Measurements from ENCODE around the gene NEUROD1.

Gene NEUROD1

GRCh38 chr2:181658444-181658843 lies 21.9 kb downstream of the NEUROD1 start:
- in situ Hi-C loops (cut with MboI; ENCODE audit: low sequenced_read_pairs, unreplicated experiment): no loop called here

GRCh38 chr2:181657379-181657778 lies 22.9 kb downstream of the NEUROD1 start:
- no peak for DNase-seq (ENCODE audit: low spot score)
- in situ Hi-C loops (cut with MboI; ENCODE audit: low sequenced_read_pairs, unreplicated experiment): no loop called here
- no peak for TF ChIP-seq CTCF (IDR thresholded peaks at IDR 0.05; ENCODE audit: borderline replicate concordance, control extremely low read depth, extremely low read depth, insufficient read depth, missing control alignments)

More at GRCh38 chr2:181658444-181658843, 21.9 kb downstream of the NEUROD1 start:
- TF ChIP-seq CTCF (IDR thresholded peaks at IDR 0.05; ENCODE audit: borderline replicate concordance, control extremely low read depth, extremely low read depth, insufficient read depth, missing control alignments): no peak
- DNase-seq (ENCODE audit: low spot score): no peak

GRCh38 chr2:181656450-181657291 lies 23.6 kb downstream of the NEUROD1 start, which contains the start of gene CERKL:
Gene CERKL (minus strand): TSS chr2:181657105. CDS start chr2:181657006, 99 bp downstream.
- in situ Hi-C loops (cut with MboI; ENCODE audit: low sequenced_read_pairs, unreplicated experiment): no loop called here
- peak; percentile 77 for DNase-seq (ENCODE audit: low spot score)
- TF ChIP-seq CTCF (IDR thresholded peaks at IDR 0.05; ENCODE audit: borderline replicate concordance, control extremely low read depth, extremely low read depth, insufficient read depth, missing control alignments): no peak

GRCh38 chr2:181655519-181655918 lies 24.8 kb downstream of the NEUROD1 start:
- in situ Hi-C loops (cut with MboI; ENCODE audit: low sequenced_read_pairs, unreplicated experiment): no loop called here
- no peak for TF ChIP-seq CTCF (IDR thresholded peaks at IDR 0.05; ENCODE audit: borderline replicate concordance, control extremely low read depth, extremely low read depth, insufficient read depth, missing control alignments)
- no peak for DNase-seq (ENCODE audit: low spot score)

GRCh38 chr2:181649436-181649979 lies 30.8 kb downstream of the NEUROD1 start:
- TF ChIP-seq CTCF (IDR thresholded peaks at IDR 0.05; ENCODE audit: borderline replicate concordance, control extremely low read depth, extremely low read depth, insufficient read depth, missing control alignments): no peak
- in situ Hi-C loops (cut with MboI; ENCODE audit: low sequenced_read_pairs, unreplicated experiment): no loop called here
- no peak for DNase-seq (ENCODE audit: low spot score)

GRCh38 chr2:181648478-181649155 lies 31.7 kb downstream of the NEUROD1 start:
- in situ Hi-C loops (cut with MboI; ENCODE audit: low sequenced_read_pairs, unreplicated experiment): no loop called here
- no peak for TF ChIP-seq CTCF (IDR thresholded peaks at IDR 0.05; ENCODE audit: borderline replicate concordance, control extremely low read depth, extremely low read depth, insufficient read depth, missing control alignments)
- DNase-seq (ENCODE audit: low spot score): no peak
